ENCODE measurements around the gene RDM1.
"Not testable (repeated sequence)": the region's sequence is repeated elsewhere in the genome, so short reads cannot be mapped to it uniquely, and the experiment has no call there.

RDM1 gene

GRCh38 chr17:35898283-35899070 is 32.1 kb downstream of the RDM1 start:
- DNase-seq (ENCODE audit: low spot score), result no peak

GRCh38 chr17:35897772-35898171 is 32.8 kb downstream of the RDM1 start:
- DNase-seq (ENCODE audit: low spot score), result not testable (repeated sequence)

GRCh38 chr17:35895636-35896587 is 34.7 kb downstream of the RDM1 start:
- no peak for DNase-seq (ENCODE audit: low spot score)

GRCh38 chr17:35894206-35894605 is 36.4 kb downstream of the RDM1 start:
- DNase-seq (ENCODE audit: low spot score), result no peak

GRCh38 chr17:35893751-35894150 is 36.8 kb downstream of the RDM1 start:
- DNase-seq (ENCODE audit: low spot score), result no peak

- DNase-seq (ENCODE audit: low spot score), result no peak
Observed at GRCh38 chr17:35892091-35893035, 38.2 kb downstream of the RDM1 start.

GRCh38 chr17:35891269-35891668 is 39.3 kb downstream of the RDM1 start:
- DNase-seq (ENCODE audit: low spot score), result no peak

- no peak for DNase-seq (ENCODE audit: low spot score)
Observed at GRCh38 chr17:35890774-35891155, 39.8 kb downstream of the RDM1 start.

- DNase-seq (ENCODE audit: low spot score), result no peak
Observed at GRCh38 chr17:35889818-35890773, 40.5 kb downstream of the RDM1 start.

- DNase-seq (ENCODE audit: low spot score), result no peak
Observed at GRCh38 chr17:35889241-35889640, 41.3 kb downstream of the RDM1 start.

GRCh38 chr17:35879773-35880654 is 50.6 kb downstream of the RDM1 start, which contains the start of gene CCL5:
Gene CCL5, minus strand, starts transcription at chr17:35880360.
- DNase-seq (ENCODE audit: low spot score), result no peak

GRCh38 chr17:35878361-35878760 is 52.2 kb downstream of the RDM1 start:
- DNase-seq (ENCODE audit: low spot score), result no peak

- DNase-seq (ENCODE audit: low spot score), result no peak
Observed at GRCh38 chr17:35877345-35878029, 53.1 kb downstream of the RDM1 start.

- no peak for DNase-seq (ENCODE audit: low spot score)
Observed at GRCh38 chr17:35876534-35876933, 54.0 kb downstream of the RDM1 start.

- DNase-seq (ENCODE audit: low spot score), result no peak
Observed at GRCh38 chr17:35875800-35876139, 54.8 kb downstream of the RDM1 start.

- no peak for DNase-seq (ENCODE audit: low spot score)
Observed at GRCh38 chr17:35875072-35875799, 55.3 kb downstream of the RDM1 start.

GRCh38 chr17:35872196-35872980 is 58.2 kb downstream of the RDM1 start:
- no peak for DNase-seq (ENCODE audit: low spot score)

All from AG08396 (cell line).